Coronary artery (tissue), 2 donors: ENCODE data around the gene NRAS.

Source experiments
- DNase-seq: peaks from one replicate; pipeline ENCODE4 v3.0.0-alpha.2; 2017; ENCODE audit warnings: low spot score
- H3K27ac ChIP-seq, 2 donors: fragments of 200-600 bp; sonication (generic); one replicate each; pipeline ENCODE4 v1.5.1; 2016 to 2019
- H3K4me3 ChIP-seq: fragments of 200-600 bp; sonication (generic); 2 replicates; pipeline ENCODE4 v1.5.1; 2016; ENCODE audit warnings: mild to moderate bottlenecking, moderate library complexity
- CTCF ChIP-seq: fragments of 200-600 bp; sonication (generic); IDR thresholded peaks from one replicate; pipeline ENCODE4 v1.5.1; 2019; ENCODE audit warnings: antibody characterized with exemption

Gene NRAS

GRCh38 chr1:114716304-114717170, at the start of gene NRAS:
NRAS (minus strand) TSS chr1:114716771; CDS start chr1:114716160, 611 bp downstream.
- Histone ChIP-seq H3K27ac (peak within 1 kb of the TSS; percentile 90 to 92), H3K4me3 (peak within 1 kb of the TSS; percentile 92)
- DNase-seq, result peak; percentile 96
- TF ChIP-seq CTCF, result no peak

DNA sequence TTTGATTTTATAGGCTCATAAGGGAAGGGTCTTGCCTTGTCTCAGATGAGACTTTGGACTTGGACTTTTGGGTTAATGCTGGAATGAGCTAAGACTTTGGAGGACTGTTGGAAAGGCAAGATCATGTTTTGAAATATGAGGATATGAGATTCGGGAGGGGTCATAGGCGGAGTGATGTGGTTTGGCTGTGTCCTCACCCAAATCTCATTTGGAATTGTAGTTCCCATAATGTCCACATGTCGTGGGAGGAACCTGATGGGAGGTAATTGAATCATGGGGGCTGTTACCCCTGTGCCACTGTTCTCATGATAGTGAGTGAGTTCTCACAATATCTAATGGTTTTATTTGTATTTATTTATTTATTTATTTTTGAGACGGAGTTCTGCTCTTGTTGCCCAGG, 48.1 kb upstream of the NRAS start:
- no peak for DNase-seq
- H3K27ac ChIP-seq, result no peak overlapping the region
- H3K4me3 ChIP-seq, result no peak overlapping the region
- TF ChIP-seq CTCF, result no peak

DNA sequence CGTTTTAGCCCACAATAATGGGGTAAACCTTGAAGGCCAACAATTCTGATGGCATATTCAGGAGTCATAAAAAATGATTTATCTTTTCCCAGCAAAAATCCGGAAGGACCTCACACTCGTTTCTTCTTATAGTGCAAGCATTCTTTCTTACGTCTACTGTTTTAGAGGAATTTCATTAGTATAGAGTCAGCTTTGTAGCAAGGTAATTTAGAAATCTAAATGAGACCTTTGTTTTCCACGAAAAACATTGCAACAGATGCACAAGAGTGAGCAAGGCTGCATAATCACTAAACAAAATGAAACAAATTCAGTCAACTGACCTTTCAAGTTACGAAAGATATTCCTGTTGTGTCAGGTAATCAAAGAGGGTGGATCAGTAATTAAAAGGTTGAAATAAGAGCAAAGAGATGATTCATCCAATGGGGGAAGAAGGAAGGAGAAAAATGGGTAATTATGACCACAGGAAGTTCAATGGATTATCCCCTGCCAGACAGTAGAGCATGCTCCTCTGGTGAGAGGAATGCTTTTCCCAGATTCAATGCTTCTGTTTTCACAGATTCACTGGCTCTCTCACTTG, 41.8 kb upstream of the NRAS start:
- Histone ChIP-seq H3K4me3 (peak overlapping the region; percentile 99), H3K27ac (peak overlapping the region; percentile 99 to 100)
- DNase-seq, result no peak
- no peak for TF ChIP-seq CTCF

GRCh38 chr1:114757455-114758255, 41.1 kb upstream of the NRAS start, which contains the start of gene CSDE1:
CSDE1 (minus strand) TSS chr1:114757984; CDS start chr1:114739890, 18,094 bp downstream.
- no peak for TF ChIP-seq CTCF
- peak; percentile 97 for DNase-seq
- H3K4me3 ChIP-seq, result peak within 1 kb of the TSS; percentile 99
- peak within 1 kb of the TSS; percentile 99 to 100 for H3K27ac ChIP-seq

GRCh38 chr1:114756949-114757454, 40.4 kb upstream of the NRAS start:
- Histone ChIP-seq H3K27ac (peak overlapping the region; percentile 99 to 100), H3K4me3 (peak overlapping the region; percentile 99)
- TF ChIP-seq CTCF, result no peak
- DNase-seq, result no peak

DNA sequence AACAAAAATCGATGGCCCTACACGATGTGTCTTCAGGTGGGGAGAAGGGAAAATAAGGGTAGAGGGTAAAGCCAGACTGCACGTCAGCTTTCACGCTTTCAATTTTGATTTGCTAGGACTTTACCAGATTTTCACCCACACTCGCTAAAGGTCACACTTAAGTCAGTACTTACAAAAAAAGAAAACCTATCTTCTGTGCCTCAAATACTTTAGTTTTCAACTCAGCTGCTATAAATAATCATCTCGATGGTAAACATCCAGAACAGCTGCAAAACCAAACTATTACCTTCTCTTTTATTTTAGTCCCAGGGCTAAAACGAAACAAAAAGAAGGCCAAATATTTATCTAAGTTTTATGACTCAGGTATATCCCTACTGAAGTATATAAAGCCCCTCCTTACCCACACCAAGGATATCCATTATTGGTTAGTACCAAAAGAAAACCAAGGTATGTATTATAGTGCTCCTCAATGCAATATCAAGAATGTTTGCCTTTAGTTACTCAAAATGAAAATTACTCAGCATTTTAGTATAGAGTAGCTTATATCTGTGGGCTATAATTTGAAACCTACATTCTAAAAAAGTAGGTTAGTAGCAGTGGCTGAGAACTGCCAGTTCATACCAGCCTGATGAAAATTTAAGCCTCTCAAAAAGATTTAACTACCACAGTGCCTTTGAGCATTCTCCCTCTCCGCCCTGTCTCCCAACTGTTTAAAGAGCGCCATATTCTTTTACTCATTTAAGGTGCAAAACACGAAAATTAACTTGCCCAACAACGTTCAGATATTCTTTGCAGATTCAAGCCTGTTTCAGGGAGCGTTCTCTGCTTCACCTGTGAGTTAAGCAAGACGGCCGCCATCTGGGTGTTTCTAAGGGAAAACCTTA, 39.7 kb upstream of the NRAS start:
- Histone ChIP-seq H3K27ac (peak overlapping the region in 1 of 2 donors; percentile 99), H3K4me3 (peak overlapping the region; percentile 99)
- no peak for TF ChIP-seq CTCF
- no peak for DNase-seq
